22Rv1 (cell line): Measurements from ENCODE around the gene IKZF1.

Experiments used
- CTCF ChIP-seq: fragments of 450-650 bp; IDR thresholded peaks from 2 replicates; pipeline ENCODE4 v1.5.1; 2017; ENCODE audit warnings: mild to moderate bottlenecking
- ZFX ChIP-seq: fragments of 450-650 bp; IDR thresholded peaks from 2 replicates; pipeline ENCODE4 v1.6.1; 2017; ENCODE audit warnings: antibody characterized with exemption, borderline replicate concordance

- no peak for TF ChIP-seq CTCF
- no peak for TF ChIP-seq ZFX
Observed at GRCh38 chr7:50307368-50308032, 3.0 kb downstream of the IKZF1 start.
